K562 (cell line): ENCODE data around the gene LRIT3. TPM values are rescaled to one million over a fixed set of nuclear protein-coding genes. Genes with fewer than 3 reads are reported as not detected.

Experiments used
- ATAC-seq: fragments of 200-7000 bp; cut with Tn5 transposase; 3 replicates; pipeline ENCODE4 v1.9.1; 2020; ENCODE audit warnings: moderate library complexity
- BruUV-seq: library from RNA; stranded (reverse); fragments of 400-500 nt; replicated peaks from 2 replicates; lab custom pipeline; 2021; lab: Mats Ljungman, UMichigan
- CTCF ChIA-PET: fragments of 300-600 bp; formaldehyde crosslinking; extraction: SDS; loops from one replicate; lab custom pipeline; 2021; ENCODE audit warnings: low intra/inter-chr PET ratio; lab: Yijun Ruan, JAX
- POLR2A ChIA-PET: fragments of 300-600, 350-650 bp; sonication (Branson Sonifier 250); formaldehyde crosslinking; extraction: SDS; loops from one replicate; lab custom pipeline; 2021; ENCODE audit warnings: antibody characterized with exemption, inconsistent platforms; lab: Yijun Ruan, JAX
- DNase-seq, 4 experiments: peaks; one replicate each; pipeline versions ENCODE4 v3.0.0 to v3.0.0-alpha.2; 2011 to 2018; ENCODE audit warnings: low spot score in 3 of 4, mixed read lengths in 3 of 4; ENCODE audit errors: extremely low read depth in 1 of 4
- FAIRE-seq: peaks from 2 replicates; lab custom pipeline; 2011; peaks lifted over from hg19 to GRCh38; lab: Jason Lieb, UNC
- H2AFZ ChIP-seq: 2 replicates; pipeline ENCODE4 v1.6.0; 2011; ENCODE audit warnings: low read depth, low read length, control low read depth, inconsistent platforms
- H3K27ac ChIP-seq: fragments of 200-600 bp; 3 replicates; pipeline ENCODE4 v1.8.0; 2011; ENCODE audit warnings: low read depth, mild to moderate bottlenecking, control low read depth, inconsistent platforms, low read length, moderate library complexity, mixed read lengths; ENCODE audit errors: extremely low read depth
- H3K27me3 ChIP-seq, 2 experiments: fragments of 300-600 bp in 1 of 2; 2 replicates in 1 of 2; 3 replicates in 1 of 2; pipeline versions ENCODE4 v1.6.0 to v1.8.0; 2011; ENCODE audit warnings: inconsistent platforms in 2 of 2, low read length in 2 of 2, mild to moderate bottlenecking in 1 of 2, mixed read lengths in 1 of 2, moderate library complexity in 1 of 2; ENCODE audit not compliant: control insufficient read depth in 2 of 2, insufficient read depth in 2 of 2
- H3K36me3 ChIP-seq: fragments of 300-600 bp; 3 replicates; pipeline ENCODE4 v1.8.0; 2011; ENCODE audit warnings: mild to moderate bottlenecking, low read length, inconsistent platforms; ENCODE audit not compliant: control insufficient read depth, insufficient read depth
- H3K4me1 ChIP-seq, 2 experiments: fragments of 200-600 bp in 1 of 2; replicated peaks in 1 of 2; 2 replicates in 1 of 2; 3 replicates in 1 of 2; pipeline versions ENCODE4 v1.5.1 to v1.8.0; 2011; ENCODE audit warnings: inconsistent platforms in 2 of 2, low read length in 2 of 2, mild to moderate bottlenecking in 1 of 2, mixed read lengths in 1 of 2, moderate library complexity in 1 of 2; ENCODE audit not compliant: control insufficient read depth in 2 of 2, insufficient read depth in 2 of 2
- H3K4me2 ChIP-seq: 2 replicates; pipeline ENCODE4 v1.6.1; 2011; ENCODE audit warnings: low read length, control low read depth, inconsistent platforms, mixed read lengths; ENCODE audit not compliant: insufficient read depth
- H3K4me3 ChIP-seq: fragments of 200-600 bp; sonication (generic), shearing (Covaris generic); 2 replicates; pipeline ENCODE4 v1.5.1; 2016; ENCODE audit warnings: control low read depth, inconsistent platforms
- H3K79me2 ChIP-seq: fragments of 200-600 bp; 3 replicates; pipeline ENCODE4 v1.8.0; 2011; ENCODE audit warnings: low read length, inconsistent platforms; ENCODE audit not compliant: control insufficient read depth, insufficient read depth
- H3K9ac ChIP-seq, 2 experiments: 2 replicates each; pipeline versions ENCODE4 v1.6.0 to v1.6.1; 2011; ENCODE audit warnings: low read depth in 2 of 2, low read length in 2 of 2, control low read depth in 1 of 2, inconsistent platforms in 1 of 2, mild to moderate bottlenecking in 1 of 2, mixed read lengths in 1 of 2; ENCODE audit not compliant: insufficient read depth in 1 of 2
- H3K9me1 ChIP-seq: one replicate; pipeline ENCODE4 v1.6.0; 2011; ENCODE audit warnings: inconsistent platforms, mild to moderate bottlenecking, low read length, moderate library complexity; ENCODE audit not compliant: control insufficient read depth, insufficient read depth
- H3K9me3 ChIP-seq: replicated peaks from 2 replicates; pipeline ENCODE4 v1.5.1; 2011; ENCODE audit warnings: low read depth, low read length, inconsistent platforms; ENCODE audit not compliant: control insufficient read depth, insufficient read depth
- H4K20me1 ChIP-seq: replicated peaks from 2 replicates; pipeline ENCODE4 v1.6.1; 2011; ENCODE audit warnings: low read length, inconsistent platforms, mixed read lengths; ENCODE audit not compliant: control insufficient read depth, insufficient read depth
- CSDE1 ChIP-seq, 2 experiments: fragments of 450-650 bp; IDR thresholded peaks; 2 replicates each; pipeline ENCODE4 v1.6.1; 2016; ENCODE audit warnings: mild to moderate bottlenecking in 1 of 2
- FOXJ3 ChIP-seq: sonication (generic); formaldehyde crosslinking; IDR thresholded peaks from 2 replicates; pipeline ENCODE4 v1.4.0; 2020; ENCODE audit warnings: mild to moderate bottlenecking, missing genetic modification reagents
- KDM1A ChIP-seq, 2 experiments: fragments of 450-650 bp; IDR thresholded peaks; 2 replicates each; pipeline ENCODE4 v1.6.1; 2016; ENCODE audit warnings: mild to moderate bottlenecking in 2 of 2
- PCBP1 ChIP-seq: fragments of 200-400 bp; formaldehyde crosslinking; IDR thresholded peaks from 2 replicates; pipeline ENCODE4 v1.6.1; 2018; ENCODE audit warnings: mild to moderate bottlenecking, low read depth, low read length; ENCODE audit not compliant: poor library complexity, severe bottlenecking
- POLR2G ChIP-seq: fragments of 200-400 bp; formaldehyde crosslinking; IDR thresholded peaks from 2 replicates; pipeline ENCODE4 v1.6.1; 2017; ENCODE audit warnings: low read depth, mild to moderate bottlenecking, antibody characterized with exemption, low read length, moderate library complexity
- RBFOX2 ChIP-seq: fragments of 200-400 bp; formaldehyde crosslinking; IDR thresholded peaks from 2 replicates; pipeline ENCODE4 v1.6.1; 2017; ENCODE audit warnings: low read depth, mild to moderate bottlenecking, low read length, moderate library complexity
- RCOR1 ChIP-seq, 2 experiments: IDR thresholded peaks; 2 replicates each; pipeline ENCODE4 v1.6.1; 2012; ENCODE audit warnings: low read depth in 2 of 2, low read length in 2 of 2, borderline replicate concordance in 1 of 2, improper control_type of control experiment in 1 of 2
- SP1 ChIP-seq: sonication (generic); formaldehyde crosslinking; IDR thresholded peaks from 2 replicates; pipeline ENCODE4 v1.8.1; 2022; ENCODE audit warnings: mild to moderate bottlenecking, missing genetic modification reagents
- ZNF143 ChIP-seq: sonication (generic); formaldehyde crosslinking; IDR thresholded peaks from 2 replicates; pipeline ENCODE4 v1.9.0; 2022; ENCODE audit warnings: mild to moderate bottlenecking, missing genetic modification reagents
- WGBS: fragments of 100-300 bp; shearing (Covaris generic); methylation state at CpG from one replicate; pipeline ENCODE4 v1.1.6; 2016; ENCODE audit warnings: low coverage, mixed read lengths; ENCODE audit not compliant: insufficient coverage; ENCODE audit errors: missing lambda C conversion rate; 5-methylcytosine and 5-hydroxymethylcytosine counted together
- in situ Hi-C: fragments of 300-500 bp; cut with MboI; formaldehyde crosslinking; loops from 4 replicates; pipeline ENCODE4 v1.15.0; 2018; ENCODE audit warnings: inconsistent platforms, mixed read lengths
- intact Hi-C: fragments of 100-400 bp; cut with micrococcal nuclease; formaldehyde crosslinking; loops from 2 replicates; pipeline ENCODE4 v1.14.2; 2022
- polyA plus RNA-seq, 8 experiments: library from polyadenylated mRNA; depleted of rRNA in 4 of 8; stranded (reverse) in 5 of 8; unstranded in 3 of 8; fragments of >200 nt; fragmentation: Nextera tagmentation in 2 of 8; fragmentation: Illumina TruSeq in 1 of 8; extraction: Ambion mirVana in 2 of 8; extraction: Trizol in 1 of 8; gene quantifications; 2 replicates each; pipeline versions ENCODE4 v1.2.1 to v1.2.3, GENCODE V29; 2011 to 2014; ENCODE audit warnings: inconsistent platforms in 1 of 8, missing spikeins in 1 of 8
- total RNA-seq, 7 experiments: library from RNA; depleted of rRNA in 6 of 7; stranded (reverse); fragments of >200 nt in 6 of 7; fragmentation: Illumina TruSeq in 2 of 7; extraction: Trizol in 2 of 7; gene quantifications; 2 replicates each; pipeline versions ENCODE4 v1.2.1 to v1.2.3, GENCODE V29; 2011 to 2021; ENCODE audit warnings: low replicate concordance in 1 of 7
- TF ChIP-seq, protein P1 (sequence below): fragments of 250-450 bp; sonication (Bioruptor Pico); IDR thresholded peaks from 2 replicates; pipeline ENCODE4 v1.5.0; 2021

LRIT3 gene
- total and polyA plus RNA-seq, 9 of the 15 experiments (the other 6 are each of a cell fraction or from before 2014, with no cell fraction given), result 0.04 to 0.10 (median 0.04) TPM; not detected in 4

DNA sequence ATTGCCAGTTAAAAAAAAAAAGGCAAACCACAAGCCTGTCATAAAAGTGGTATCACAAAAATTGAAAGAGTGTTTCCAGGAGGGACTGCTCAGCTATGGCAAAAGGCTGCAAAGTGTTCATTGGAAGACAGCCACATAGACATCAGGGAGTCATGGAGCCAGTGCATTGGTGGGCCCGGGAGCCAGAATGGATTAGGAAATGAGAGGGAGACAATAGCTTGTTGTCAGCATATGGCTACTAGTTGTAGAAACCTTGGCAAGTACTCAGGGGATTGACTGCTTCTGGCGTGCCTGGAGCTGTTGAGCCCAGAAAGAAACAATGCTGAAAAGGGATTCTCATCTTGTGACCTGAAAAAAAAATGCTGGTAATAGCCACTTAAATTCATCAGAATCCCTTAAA, 27.3 kb upstream of the LRIT3 start:
- POLR2A ChIA-PET, result interaction anchor here (1.2 to 1.7 kb wide), 2 partner anchors 90 to 117 kb away, joined by 4 read pairs; partner anchors contain the start of gene CASP6
- H3K9ac ChIP-seq, result no peak overlapping the region
- no peak overlapping the region for H3K4me3 ChIP-seq
- H3K27ac ChIP-seq, result no peak overlapping the region
- FAIRE-seq (no peak), ATAC-seq (no peak), DNase-seq (no peak)
- no peaks in the 10 kb centered on the region for H4K20me1 ChIP-seq
- H2AFZ ChIP-seq, result no peak overlapping the region
- H3K4me2 ChIP-seq, result no peak overlapping the region
- H3K27me3 ChIP-seq, result no peaks in the 10 kb centered on the region
- WGBS, result 93% methylated on average over 2 of the region's 2 CpGs
- BruUV-seq, result no TSS peak
- H3K9me1 ChIP-seq, result no peaks in the 10 kb centered on the region
- no peaks in the 10 kb centered on the region for H3K9me3 ChIP-seq
- 0 out of 2 replicates have a peak, but pooled peaks have one; percentile 30 for TF ChIP-seq RBFOX2
- no peak for TF ChIP-seq RCOR1 (IDR thresholded peaks at IDR 0.05; ENCODE audit: borderline replicate concordance in 1 of 2, low read depth in 2 of 2, low read length in 2 of 2)
- TF ChIP-seq, all 486 proteins: peak for 1
- Histone ChIP-seq H3K79me2 (peaks cover 59% of the 10 kb centered on the region), H3K36me3 (peaks cover 91% of the 10 kb centered on the region), H3K4me1 (peaks cover 0 to 8% of the 10 kb centered on the region in 2 experiments; a peak in 2 of 5 replicates)
- CTCF ChIA-PET, result interaction anchor here (0.6 kb wide), 1 partner anchor 329 kb away, joined by 3 read pairs; no protein-coding TSS in a partner anchor
- intact Hi-C loops (no loop called here), in situ Hi-C loops (no loop called here)

- no peak for ATAC-seq
- Histone ChIP-seq H3K27ac (no peak overlapping the region), H3K4me1 (peaks cover 0 to 8% of the 10 kb centered on the region in 2 experiments; a peak in 2 of 5 replicates), H3K4me2 (no peak overlapping the region), H3K9me1 (no peaks in the 10 kb centered on the region), H3K9me3 (no peaks in the 10 kb centered on the region), H3K9ac (no peak overlapping the region), H4K20me1 (no peaks in the 10 kb centered on the region), H3K36me3 (peaks cover 93% of the 10 kb centered on the region), H3K79me2 (peaks cover 52% of the 10 kb centered on the region), H3K27me3 (no peaks in the 10 kb centered on the region), H3K4me3 (no peak overlapping the region), H2AFZ (no peak overlapping the region)
- 67% methylated on average over 2 of the region's 2 CpGs for WGBS
- FAIRE-seq, result no peak
- CTCF ChIA-PET, result interaction anchor here (0.6 kb wide), 1 partner anchor 329 kb away, joined by 3 read pairs; no protein-coding TSS in a partner anchor
- POLR2A ChIA-PET, result interaction anchor here (1.7 kb wide), 1 partner anchor 118 kb away, joined by 4 read pairs; the partner anchor contains the start of gene CASP6
- in situ Hi-C loops (no loop called here), intact Hi-C loops (no loop called here)
- TF ChIP-seq FOXJ3 (no peak), ZNF143 (CRISPR knock-in tag) (no peak), PCBP1 (no peak), SP1 (no peak), POLR2G (no peak), KDM1A (IDR thresholded peaks at IDR 0.05) (no peak), CSDE1 (IDR thresholded peaks at IDR 0.05) (no peak)
- TF ChIP-seq, protein P1, sequence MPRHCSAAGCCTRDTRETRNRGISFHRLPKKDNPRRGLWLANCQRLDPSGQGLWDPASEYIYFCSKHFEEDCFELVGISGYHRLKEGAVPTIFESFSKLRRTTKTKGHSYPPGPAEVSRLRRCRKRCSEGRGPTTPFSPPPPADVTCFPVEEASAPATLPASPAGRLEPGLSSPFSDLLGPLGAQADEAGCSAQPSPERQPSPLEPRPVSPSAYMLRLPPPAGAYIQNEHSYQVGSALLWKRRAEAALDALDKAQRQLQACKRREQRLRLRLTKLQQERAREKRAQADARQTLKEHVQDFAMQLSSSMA (CRISPR knock-in tag), result no peak
- DNase-seq, result no peak
- no TSS peak for BruUV-seq
Observed at GRCh38 chr4:109821185-109821584, 26.7 kb upstream of the LRIT3 start.
